D721Med (cell line): ENCODE measurements around the gene ATP8A1.

Experiments used
- DNase-seq: peaks from one replicate; pipeline ENCODE4 v3.0.0; 2011; ENCODE audit warnings: low spot score; ENCODE audit not compliant: insufficient read length
- FAIRE-seq: peaks from 2 replicates; lab custom pipeline; 2011; peaks lifted over from hg19 to GRCh38; lab: Jason Lieb, UNC
- CTCF ChIP-seq: IDR thresholded peaks from 2 replicates; pipeline ENCODE4 v1.5.1; 2012; ENCODE audit warnings: mild to moderate bottlenecking, control low read depth; ENCODE audit not compliant: insufficient read depth; ENCODE audit errors: missing control alignments

The ATP8A1 gene

GRCh38 chr4:42594888-42595287, 62.0 kb downstream of the ATP8A1 start:
- TF ChIP-seq CTCF: no peak
- no peak for FAIRE-seq
- no peak for DNase-seq

GRCh38 chr4:42588909-42589308, 68.0 kb downstream of the ATP8A1 start:
- no peak for TF ChIP-seq CTCF
- FAIRE-seq: peak; percentile 85
- peak; percentile 42 for DNase-seq

GRCh38 chr4:42586775-42587174, 70.1 kb downstream of the ATP8A1 start:
- FAIRE-seq (no peak), DNase-seq (no peak)
- no peak for TF ChIP-seq CTCF

- FAIRE-seq: no peak
- DNase-seq: no peak
Measured at GRCh38 chr4:42579903-42580302, 77.0 kb downstream of the ATP8A1 start.

GRCh38 chr4:42578187-42578586, 78.7 kb downstream of the ATP8A1 start:
- TF ChIP-seq CTCF: no peak
- peak; percentile 55 for FAIRE-seq
- no peak for DNase-seq

More at GRCh38 chr4:42579903-42580302, 77.0 kb downstream of the ATP8A1 start:
- no peak for TF ChIP-seq CTCF

GRCh38 chr4:42574870-42575430, 82.0 kb downstream of the ATP8A1 start:
- no peak for DNase-seq
- FAIRE-seq: peak; percentile 35
- no peak for TF ChIP-seq CTCF

GRCh38 chr4:42573249-42573648, 83.7 kb downstream of the ATP8A1 start:
- FAIRE-seq: peak; percentile 16

More at GRCh38 chr4:42573249-42573648, 83.7 kb downstream of the ATP8A1 start:
- DNase-seq: no peak
- TF ChIP-seq CTCF: no peak
